A204.1 (cell line): ENCODE results near the gene SLC35G2.
"Not testable (repeated sequence)": the region's sequence is repeated elsewhere in the genome, so short reads cannot be mapped to it uniquely, and the experiment has no call there.

Experiments used
- FAIRE-seq: peaks from 2 replicates; lab custom pipeline; 2012; peaks lifted over from hg19 to GRCh38; lab: Jason Lieb, UNC

The SLC35G2 gene

DNA sequence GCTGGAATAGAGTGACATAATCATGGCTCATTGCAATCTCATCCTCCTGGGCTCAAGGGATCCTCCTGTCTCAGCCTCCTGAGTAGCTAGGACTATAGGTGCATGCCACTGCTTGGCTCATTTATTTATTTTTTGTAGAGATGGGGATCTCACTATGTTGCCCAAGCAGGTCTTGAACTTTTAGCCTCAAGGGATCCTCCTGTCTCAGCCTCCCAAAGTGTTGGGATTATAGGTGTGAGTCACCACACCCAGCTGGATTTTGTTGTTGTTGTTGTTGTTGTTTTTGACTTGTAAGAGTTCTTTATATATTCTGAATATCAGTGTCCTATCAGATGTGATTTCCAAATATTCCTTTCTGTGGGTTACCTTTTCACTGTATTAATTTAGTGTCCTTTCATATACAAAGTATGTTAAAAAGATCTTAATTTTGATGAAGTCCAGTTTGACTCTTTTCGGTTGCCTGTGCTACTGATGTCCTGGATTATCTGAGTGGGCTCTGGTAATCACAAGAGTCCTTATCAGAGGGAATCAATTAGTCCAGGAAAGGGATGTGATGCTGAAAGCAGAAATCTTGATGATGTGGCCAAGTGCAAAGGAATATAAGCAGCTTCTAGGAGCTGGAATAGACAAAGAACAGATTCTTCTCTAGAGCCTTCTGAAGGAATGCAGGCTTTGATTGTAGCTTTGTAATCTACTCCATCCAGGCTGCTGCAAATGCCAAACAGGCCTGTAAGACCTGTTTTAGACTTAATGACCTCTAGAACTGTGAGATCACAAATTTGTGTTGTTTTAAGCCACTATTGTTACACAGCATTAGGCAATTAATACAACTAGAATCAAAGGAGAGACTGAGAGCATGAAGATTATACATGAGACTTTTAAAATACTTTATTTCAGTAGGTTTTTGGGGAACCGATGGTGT lies 73.3 kb downstream of the SLC35G2 start:
- no peak for FAIRE-seq

DNA sequence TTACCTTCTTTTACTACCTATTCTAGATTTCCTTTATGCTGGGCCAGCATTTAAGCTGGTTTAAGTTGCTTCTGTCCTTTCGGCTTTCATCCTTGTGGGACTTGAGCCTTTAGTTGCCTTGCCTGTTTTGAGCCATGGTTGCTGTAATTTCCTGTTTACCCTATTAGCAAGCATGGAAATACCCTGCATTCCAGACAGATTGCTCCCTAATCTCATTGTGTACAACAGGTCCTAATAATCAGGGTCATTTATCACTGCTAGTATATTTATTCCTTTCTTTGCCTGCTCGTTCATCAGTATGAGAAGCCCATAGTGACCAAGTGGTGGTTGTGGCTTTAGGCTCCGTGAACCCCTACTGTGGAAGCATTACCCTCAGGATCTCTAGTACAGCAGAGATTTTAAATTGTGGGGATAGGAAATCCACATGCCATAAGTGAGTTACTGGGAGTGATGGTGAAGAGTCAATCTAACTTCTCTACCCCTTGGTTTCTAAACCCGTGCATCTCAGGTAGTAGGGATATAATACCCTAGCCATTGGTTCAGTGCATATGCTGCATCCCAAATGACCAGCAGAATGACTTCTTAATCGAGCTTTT lies 75.0 kb downstream of the SLC35G2 start:
- FAIRE-seq = no peak

DNA sequence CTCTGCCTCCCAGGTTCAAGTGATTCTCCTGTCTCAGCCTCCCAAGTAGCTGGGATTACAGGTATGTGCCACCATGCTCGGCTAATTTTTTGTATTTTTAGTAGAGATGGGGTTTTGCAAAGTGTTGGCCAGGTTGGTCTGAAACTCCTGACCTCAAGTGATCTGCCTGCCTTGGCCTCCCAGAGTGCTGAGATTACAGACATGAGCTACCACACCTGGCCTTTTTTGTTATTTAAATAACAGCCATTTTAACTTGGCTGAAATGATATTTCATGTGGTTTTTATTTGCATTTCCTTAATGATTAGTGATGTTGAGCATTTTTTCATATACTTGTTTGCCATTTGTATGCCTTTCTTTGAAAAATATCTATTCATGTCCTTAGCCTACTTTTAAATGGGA lies 78.2 kb downstream of the SLC35G2 start:
- FAIRE-seq = not testable (repeated sequence)

GRCh38 chr3:136898549-136898948 lies 79.6 kb downstream of the SLC35G2 start:
- no peak for FAIRE-seq

DNA sequence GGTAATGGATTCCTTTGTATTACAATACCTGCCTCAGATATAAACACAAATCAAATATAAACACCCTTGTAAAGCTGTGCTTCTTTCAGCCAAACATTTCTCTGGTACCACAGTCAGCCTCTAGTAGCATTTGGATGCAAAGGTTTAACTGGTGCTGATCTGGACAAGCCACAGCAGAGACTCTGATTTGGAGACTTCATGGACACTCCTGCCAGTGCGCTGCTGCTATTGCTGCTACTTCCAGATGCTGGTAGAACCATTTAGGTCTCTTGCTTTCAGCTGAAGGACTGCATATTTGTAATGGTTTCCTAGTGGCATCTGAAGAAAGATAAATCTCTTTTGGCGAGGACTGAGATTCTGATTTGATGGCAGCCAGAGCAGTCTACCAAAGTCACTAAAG lies 80.0 kb downstream of the SLC35G2 start:
- no peak for FAIRE-seq

- no peak for FAIRE-seq
These were observed 80.8 kb downstream of the SLC35G2 start for GRCh38 chr3:136899622-136900158.

GRCh38 chr3:136900694-136901093 lies 81.8 kb downstream of the SLC35G2 start:
- FAIRE-seq = not testable (repeated sequence)

GRCh38 chr3:136901391-136901790 lies 82.5 kb downstream of the SLC35G2 start:
- no peak for FAIRE-seq

- FAIRE-seq = not testable (repeated sequence)
These were observed 83.6 kb downstream of the SLC35G2 start for GRCh38 chr3:136902530-136902929.

- no peak for FAIRE-seq
These were observed 85.0 kb downstream of the SLC35G2 start for GRCh38 chr3:136903899-136904298.

GRCh38 chr3:136904746-136905145 lies 85.8 kb downstream of the SLC35G2 start:
- no peak for FAIRE-seq
